Glutamatergic neuron (in vitro differentiated cells): Measurements from ENCODE around the gene APBA2. TPM values are rescaled to one million over a fixed set of nuclear protein-coding genes. Genes with fewer than 3 reads are reported as not detected.

ENCODE experiments used
- DNase-seq: peaks from one replicate; pipeline ENCODE4 v3.0.0; 2022
- H3K27ac Mint-ChIP-seq: one replicate; pipeline ENCODE4 v1.8.0; 2020; ENCODE audit warnings: mild to moderate bottlenecking, mixed read lengths, inconsistent platforms; ENCODE audit not compliant: unreplicated experiment
- H3K27me3 Mint-ChIP-seq: one replicate; pipeline ENCODE4 v1.8.0; 2020; ENCODE audit warnings: mild to moderate bottlenecking, moderate library complexity, mixed read lengths, inconsistent platforms; ENCODE audit not compliant: unreplicated experiment
- H3K36me3 Mint-ChIP-seq: one replicate; pipeline ENCODE4 v1.8.0; 2020; ENCODE audit warnings: mild to moderate bottlenecking, mixed read lengths, inconsistent platforms; ENCODE audit not compliant: unreplicated experiment
- H3K4me1 Mint-ChIP-seq: one replicate; pipeline ENCODE4 v1.8.0; 2020; ENCODE audit warnings: mild to moderate bottlenecking, low read depth, mixed read lengths, inconsistent platforms; ENCODE audit not compliant: unreplicated experiment
- H3K4me3 Mint-ChIP-seq: one replicate; pipeline ENCODE4 v1.8.0; 2020; ENCODE audit warnings: mild to moderate bottlenecking, mixed read lengths, inconsistent platforms; ENCODE audit not compliant: unreplicated experiment
- H3K9me3 Mint-ChIP-seq: one replicate; pipeline ENCODE4 v1.8.0; 2020; ENCODE audit warnings: mild to moderate bottlenecking, moderate library complexity, mixed read lengths, inconsistent platforms; ENCODE audit not compliant: unreplicated experiment
- total RNA-seq: library from RNA; stranded (reverse); fragmentation: NEBNext Ultra II Directional; extraction: Animal tissue kit (Norgen Biotek cat#: 25700); gene quantifications from one replicate; pipeline ENCODE4 v1.2.1, GENCODE V29; 2021; ENCODE audit not compliant: unreplicated experiment
- TF ChIP-seq, protein P1 (sequence below): fragments of 200-600 bp; sonication (generic); IDR thresholded peaks from one replicate; pipeline ENCODE4 v1.5.0; 2021; ENCODE audit not compliant: partially characterized antibody, unreplicated experiment

Gene APBA2
- total RNA-seq, 1 donor from 2014 or later, result 166 TPM

DNA sequence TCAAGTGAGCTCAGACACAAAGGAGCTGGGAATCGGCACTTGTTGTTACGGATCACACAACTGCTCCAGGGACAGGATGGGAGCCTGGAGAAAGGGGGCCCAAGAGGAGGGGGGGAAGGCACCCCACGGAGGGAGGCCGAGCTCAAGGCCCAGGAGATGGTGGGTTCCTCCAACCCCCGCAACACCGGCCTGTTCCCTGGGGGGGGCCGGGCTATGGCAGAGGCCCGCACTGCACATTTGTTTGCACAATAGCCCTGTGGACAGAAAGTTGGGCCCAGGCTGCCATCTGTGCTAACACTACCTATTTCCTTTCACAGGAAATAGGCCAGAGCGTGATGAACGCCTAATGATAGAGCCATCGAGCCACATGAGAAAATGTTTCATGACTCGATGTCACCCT lies 236.7 kb downstream of the APBA2 start:
- H3K27ac Mint-ChIP-seq, result no peak overlapping the region
- peaks cover 13% of the 10 kb centered on the region for H3K9me3 Mint-ChIP-seq
- H3K4me3 Mint-ChIP-seq, result no peak overlapping the region
- H3K36me3 Mint-ChIP-seq, result no peaks in the 10 kb centered on the region
- peaks cover 5% of the 10 kb centered on the region for H3K27me3 Mint-ChIP-seq
- peak; percentile 12 for DNase-seq
- TF ChIP-seq, protein P1, sequence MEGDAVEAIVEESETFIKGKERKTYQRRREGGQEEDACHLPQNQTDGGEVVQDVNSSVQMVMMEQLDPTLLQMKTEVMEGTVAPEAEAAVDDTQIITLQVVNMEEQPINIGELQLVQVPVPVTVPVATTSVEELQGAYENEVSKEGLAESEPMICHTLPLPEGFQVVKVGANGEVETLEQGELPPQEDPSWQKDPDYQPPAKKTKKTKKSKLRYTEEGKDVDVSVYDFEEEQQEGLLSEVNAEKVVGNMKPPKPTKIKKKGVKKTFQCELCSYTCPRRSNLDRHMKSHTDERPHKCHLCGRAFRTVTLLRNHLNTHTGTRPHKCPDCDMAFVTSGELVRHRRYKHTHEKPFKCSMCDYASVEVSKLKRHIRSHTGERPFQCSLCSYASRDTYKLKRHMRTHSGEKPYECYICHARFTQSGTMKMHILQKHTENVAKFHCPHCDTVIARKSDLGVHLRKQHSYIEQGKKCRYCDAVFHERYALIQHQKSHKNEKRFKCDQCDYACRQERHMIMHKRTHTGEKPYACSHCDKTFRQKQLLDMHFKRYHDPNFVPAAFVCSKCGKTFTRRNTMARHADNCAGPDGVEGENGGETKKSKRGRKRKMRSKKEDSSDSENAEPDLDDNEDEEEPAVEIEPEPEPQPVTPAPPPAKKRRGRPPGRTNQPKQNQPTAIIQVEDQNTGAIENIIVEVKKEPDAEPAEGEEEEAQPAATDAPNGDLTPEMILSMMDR, result no peak
- H3K4me1 Mint-ChIP-seq, result peaks cover 7% of the 10 kb centered on the region

DNA sequence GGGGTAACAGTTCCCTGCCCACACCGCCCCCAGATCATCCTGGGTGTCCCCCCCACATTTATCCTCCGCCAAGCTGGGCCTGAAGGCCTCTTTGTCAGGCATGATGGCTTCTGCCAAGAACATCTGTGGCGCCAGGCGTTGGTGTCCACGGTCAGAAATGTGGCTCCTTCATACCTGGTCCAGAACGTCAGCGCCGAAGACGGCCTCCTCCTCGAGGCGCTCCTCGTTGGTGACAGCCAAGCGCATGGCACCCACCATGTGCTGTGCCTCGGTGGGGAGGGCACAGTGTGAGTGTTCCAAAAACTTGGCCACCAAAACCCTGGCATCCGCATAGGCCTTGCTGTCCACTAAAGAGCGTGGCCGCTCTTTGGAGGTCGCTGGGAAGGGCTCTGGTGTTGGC lies 237.4 kb downstream of the APBA2 start:
- no peak overlapping the region for H3K4me3 Mint-ChIP-seq
- DNase-seq, result peak; percentile 11
- H3K9me3 Mint-ChIP-seq, result peaks cover 7% of the 10 kb centered on the region
- TF ChIP-seq, protein P1, result no peak
- H3K36me3 Mint-ChIP-seq, result no peaks in the 10 kb centered on the region
- peak overlapping the region; percentile 52 for H3K27ac Mint-ChIP-seq
- peaks cover 7% of the 10 kb centered on the region for H3K27me3 Mint-ChIP-seq
- H3K4me1 Mint-ChIP-seq, result peaks cover 7% of the 10 kb centered on the region

DNA sequence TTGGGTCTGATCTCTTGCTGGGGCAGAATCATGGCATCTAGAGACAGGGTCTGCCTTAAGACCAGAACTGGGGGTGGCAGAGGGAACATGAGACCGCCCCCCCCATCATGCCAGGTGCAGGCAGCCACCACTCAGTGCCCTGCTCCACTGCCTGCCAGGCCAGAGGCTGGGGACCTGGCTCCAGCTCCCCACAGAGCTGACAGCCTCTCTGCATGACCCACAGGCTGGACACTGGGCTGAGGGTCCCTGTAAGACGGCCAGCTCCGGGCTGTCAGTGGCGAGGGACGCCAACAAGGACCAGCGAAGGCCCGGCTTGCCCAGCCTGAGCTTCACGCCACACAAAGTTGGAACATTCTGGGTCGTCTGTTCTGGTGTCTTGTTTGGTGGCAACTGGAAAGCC lies 238.2 kb downstream of the APBA2 start:
- peaks cover 7% of the 10 kb centered on the region for H3K4me1 Mint-ChIP-seq
- no peaks in the 10 kb centered on the region for H3K36me3 Mint-ChIP-seq
- TF ChIP-seq, protein P1, result no peak
- DNase-seq, result peak; percentile 20
- peaks cover 7% of the 10 kb centered on the region for H3K27me3 Mint-ChIP-seq
- no peak overlapping the region for H3K4me3 Mint-ChIP-seq
- H3K27ac Mint-ChIP-seq, result no peak overlapping the region
- H3K9me3 Mint-ChIP-seq, result peaks cover 7% of the 10 kb centered on the region

DNA sequence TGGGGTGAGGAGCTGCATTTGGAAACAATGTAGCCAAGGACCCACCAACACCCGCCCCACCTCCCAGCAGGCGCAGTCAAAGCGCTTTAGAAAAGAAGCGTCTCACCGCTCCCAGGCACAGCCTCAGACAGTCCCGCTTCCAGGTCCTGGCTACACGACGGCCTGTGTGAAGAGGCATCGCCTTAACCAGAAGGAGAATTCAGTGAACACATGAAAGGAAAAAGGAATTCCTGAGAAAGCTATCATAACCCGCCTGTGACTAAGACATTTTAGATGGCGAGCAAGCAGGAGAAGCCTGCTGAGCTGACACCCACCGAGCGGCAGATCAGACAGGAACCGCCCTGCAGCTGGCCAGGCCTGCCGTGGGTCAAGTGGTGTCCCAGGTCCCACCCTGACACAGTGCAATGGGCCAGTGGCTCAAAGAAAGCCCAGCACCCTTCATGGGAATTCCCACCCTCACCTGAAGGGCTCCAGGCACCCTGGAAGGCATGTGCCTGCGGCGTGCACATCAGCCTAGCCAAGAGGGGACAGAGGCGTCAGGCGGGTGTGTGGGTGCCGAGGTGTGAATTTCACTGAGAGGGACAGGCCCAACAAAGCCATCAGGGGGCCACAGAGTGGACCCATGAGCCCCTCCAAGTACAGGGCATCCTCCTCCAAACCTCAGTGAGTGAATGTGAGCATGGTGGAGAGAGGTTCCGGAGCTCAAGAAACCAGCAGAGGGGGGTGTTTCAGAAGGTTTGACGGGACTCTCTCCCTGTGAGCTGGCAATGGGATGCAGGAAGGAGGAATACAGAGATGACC lies 239.0 kb downstream of the APBA2 start:
- no peaks in the 10 kb centered on the region for H3K36me3 Mint-ChIP-seq
- no peak overlapping the region for H3K27ac Mint-ChIP-seq
- TF ChIP-seq, protein P1, result no peak
- H3K27me3 Mint-ChIP-seq, result peaks cover 7% of the 10 kb centered on the region
- peaks cover 7% of the 10 kb centered on the region for H3K4me1 Mint-ChIP-seq
- H3K4me3 Mint-ChIP-seq, result no peak overlapping the region
- peaks cover 7% of the 10 kb centered on the region for H3K9me3 Mint-ChIP-seq
- peak; percentile 19 for DNase-seq
